Thyroid gland (tissue), 4 donors: ENCODE measurements around the gene TSGA10IP.

Source experiments
- CTCF ChIP-seq, 6 experiments: fragments of 200-600 bp in 3 of 6; fragments of 450-650 bp in 3 of 6; sonication (generic) in 3 of 6; IDR thresholded peaks; one replicate each; pipeline ENCODE4 v1.5.1; 2016 to 2019; ENCODE audit warnings: antibody characterized with exemption in 6 of 6, mild to moderate bottlenecking in 2 of 6, inconsistent platforms in 1 of 6, moderate library complexity in 1 of 6
- POLR2A ChIP-seq, 2 donors: fragments of 450-650 bp; IDR thresholded peaks; one replicate each; pipeline ENCODE4 v1.6.1; 2017; ENCODE audit warnings: antibody characterized with exemption in 2 of 2, mild to moderate bottlenecking in 2 of 2, moderate library complexity in 1 of 2

- TF ChIP-seq POLR2A (IDR thresholded peaks at IDR 0.05) (no peak), CTCF (IDR thresholded peaks at IDR 0.05) (no peak)
These were observed 46.8 kb downstream of the TSGA10IP start for GRCh38 chr11:65992056-65992455.
